Measurements from ENCODE around the gene STYXL1.

DNA sequence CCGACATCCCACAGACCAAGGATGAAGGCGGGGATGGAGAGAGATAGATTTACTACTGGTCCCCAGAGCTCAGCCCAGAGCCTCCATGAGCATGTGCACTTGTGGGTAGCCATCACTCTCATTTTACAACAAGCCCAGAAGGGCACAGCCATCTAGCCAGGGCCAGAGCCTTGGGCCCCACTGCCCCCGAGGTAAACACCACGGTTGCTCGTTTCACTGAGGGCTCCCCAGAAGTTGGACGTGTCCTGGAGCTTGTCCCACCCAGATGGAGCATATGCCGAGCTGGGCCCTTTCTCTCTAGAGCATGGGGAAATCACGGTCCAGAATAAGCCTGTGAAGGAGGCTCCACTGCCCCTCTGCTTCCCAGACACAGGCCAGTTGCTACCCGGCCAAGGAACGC, 44.4 kb downstream of the STYXL1 start:
- TF ChIP-seq YY1 (IDR thresholded peaks at IDR 0.05; ENCODE audit: insufficient read depth, insufficient read length) (no peak), ZNF274 (IDR thresholded peaks at IDR 0.05; ENCODE audit: low read depth, low read length) (no peak)
